ENCODE results near the gene ATXN7. TPM values are rescaled to one million over a fixed set of nuclear protein-coding genes. Genes with fewer than 3 reads are reported as not detected.
A peak's percentile ranks its signal among the peaks of the same experiment; 100 is the strongest.

ATXN7 gene
- total RNA-seq, 3 donors from 2014 or later (not counting 1 experiment from before 2014, with no cell fraction given): 126 to 176 (median 146) TPM

- Mint-ChIP-seq H3K9me3 (no peaks in the 10 kb centered on the region), H3K4me1 (peaks cover 63 to 69% of the 10 kb centered on the region in 2 donors), H3K27ac (peak overlapping the region; percentile 83 to 92), H3K4me3 (peak overlapping the region; percentile 93), H3K27me3 (ENCODE audit: low read depth in 2 of 2) (no peaks in the 10 kb centered on the region), H3K36me3 (peaks cover under 1% of the 10 kb centered on the region)
- TF ChIP-seq CTCF (IDR thresholded peaks at IDR 0.05): no peak
- DNase-seq (peak in 1 of 2 donors; percentile 81), ATAC-seq (peak; percentile 87 to 89 (median 87))
- Histone ChIP-seq H3K27me3 (ENCODE audit: control insufficient read depth, insufficient read depth, low read length) (no peaks in the 10 kb centered on the region), H3K27ac (ENCODE audit: low read length) (peak overlapping the region; percentile 55), H3K36me3 (ENCODE audit: control insufficient read depth, insufficient read depth, low read length) (peaks cover 44% of the 10 kb centered on the region), H3K4me1 (ENCODE audit: control insufficient read depth, insufficient read depth, low read length) (peaks cover 36% of the 10 kb centered on the region), H3K9me3 (ENCODE audit: control insufficient read depth, insufficient read depth, low read length) (no peaks in the 10 kb centered on the region), H3K4me3 (ENCODE audit: low read length) (peak overlapping the region; percentile 9)
- intact Hi-C loops (cut with micrococcal nuclease): loop anchor here (2.0 to 5.0 kb wide), 3 partner anchors 16 to 68 kb away; partner anchors contain the start of gene PSMD6
- WGBS (ENCODE audit: insufficient coverage): 38% methylated on average over 12 of the region's 12 CpGs
These were observed 115.6 kb downstream of the ATXN7 start for GRCh38 chr3:63979093-63979885.

GRCh38 chr3:63980019-63980418 is 116.4 kb downstream of the ATXN7 start:
- ATAC-seq (no peak), DNase-seq (no peak)
- Mint-ChIP-seq H3K36me3 (peaks cover 8% of the 10 kb centered on the region), H3K4me1 (peaks cover 62 to 69% of the 10 kb centered on the region in 2 donors), H3K27me3 (ENCODE audit: low read depth in 2 of 2) (no peaks in the 10 kb centered on the region), H3K4me3 (peak overlapping the region; percentile 93), H3K9me3 (no peaks in the 10 kb centered on the region), H3K27ac (peak overlapping the region; percentile 83 to 92)
- Histone ChIP-seq H3K9me3 (ENCODE audit: control insufficient read depth, insufficient read depth, low read length) (no peaks in the 10 kb centered on the region), H3K36me3 (ENCODE audit: control insufficient read depth, insufficient read depth, low read length) (peaks cover 51% of the 10 kb centered on the region), H3K4me3 (ENCODE audit: low read length) (no peak overlapping the region), H3K27me3 (ENCODE audit: control insufficient read depth, insufficient read depth, low read length) (no peaks in the 10 kb centered on the region), H3K4me1 (ENCODE audit: control insufficient read depth, insufficient read depth, low read length) (peaks cover 36% of the 10 kb centered on the region), H3K27ac (ENCODE audit: low read length) (peak overlapping the region; percentile 55)
- no peak for TF ChIP-seq CTCF (IDR thresholded peaks at IDR 0.05)
- WGBS (ENCODE audit: insufficient coverage): 81% methylated on average over 2 of the region's 2 CpGs
- intact Hi-C loops (cut with micrococcal nuclease): no loop called here

DNA sequence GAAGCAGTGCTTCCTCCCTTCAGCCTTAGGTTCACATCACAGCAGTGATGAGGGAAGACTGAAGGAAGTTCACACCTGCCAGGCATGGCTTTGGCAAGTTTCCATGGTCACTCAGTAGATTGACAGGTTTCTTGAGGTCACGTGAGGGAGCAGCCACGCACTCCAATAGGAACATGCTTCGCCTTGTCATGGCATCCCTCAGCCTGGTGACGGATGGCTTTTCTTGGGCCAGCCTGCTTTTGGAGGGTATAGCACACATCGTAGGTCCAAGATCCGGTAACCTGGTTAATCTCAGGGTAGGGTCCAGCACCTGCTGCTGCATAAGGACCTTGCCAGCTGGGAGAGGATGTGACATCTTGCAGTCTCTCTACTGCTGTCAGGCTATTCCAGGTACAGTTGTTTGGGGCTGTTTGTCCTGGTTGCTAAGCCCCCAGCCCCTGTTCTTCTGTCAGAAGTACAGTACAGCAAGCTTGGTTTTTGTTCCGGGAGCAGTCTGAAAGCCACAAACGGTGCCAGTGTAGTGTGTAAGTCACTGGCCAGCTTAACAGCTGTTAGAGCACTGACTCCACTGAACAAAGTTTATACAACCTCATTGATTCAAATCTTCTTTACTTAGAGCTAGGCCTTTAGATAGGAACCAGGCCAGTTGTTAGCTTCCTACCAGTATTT is 117.3 kb downstream of the ATXN7 start:
- ATAC-seq (no peak), DNase-seq (peak in 1 of 2 donors; percentile 30)
- Mint-ChIP-seq H3K9me3 (no peaks in the 10 kb centered on the region), H3K27ac (peak overlapping the region; percentile 83 to 92), H3K27me3 (ENCODE audit: low read depth in 2 of 2) (no peaks in the 10 kb centered on the region), H3K36me3 (peaks cover 8% of the 10 kb centered on the region), H3K4me3 (peak overlapping the region; percentile 25), H3K4me1 (peaks cover 65 to 73% of the 10 kb centered on the region in 2 donors)
- H3K4me1 ChIP-seq (ENCODE audit: control insufficient read depth, insufficient read depth, low read length): peaks cover 31% of the 10 kb centered on the region
- peak overlapping the region; percentile 55 for H3K27ac ChIP-seq (ENCODE audit: low read length)
- no peak for TF ChIP-seq CTCF (IDR thresholded peaks at IDR 0.05)
- intact Hi-C loops (cut with micrococcal nuclease): no loop called here
- no peaks in the 10 kb centered on the region for H3K27me3 ChIP-seq (ENCODE audit: control insufficient read depth, insufficient read depth, low read length)
- H3K4me3 ChIP-seq (ENCODE audit: low read length): no peak overlapping the region
- H3K36me3 ChIP-seq (ENCODE audit: control insufficient read depth, insufficient read depth, low read length): peaks cover 61% of the 10 kb centered on the region
- no peaks in the 10 kb centered on the region for H3K9me3 ChIP-seq (ENCODE audit: control insufficient read depth, insufficient read depth, low read length)
- 87% methylated on average over 8 of the region's 8 CpGs for WGBS (ENCODE audit: insufficient coverage)

Measured in natural killer cell (primary cell).